PC-3 (cell line): ENCODE data around the gene DPM1.

Source experiments
- CTCF ChIP-seq: fragments of 300-600 bp; sonication (generic); conservative IDR thresholded peaks from 2 replicates; pipeline ENCODE4 v1.5.1; 2017; ENCODE audit warnings: antibody characterized with exemption, low read depth, mild to moderate bottlenecking, low read length
- EZH2 ChIP-seq: fragments of 300-600 bp; sonication (generic); IDR thresholded peaks from one replicate; pipeline ENCODE4 v1.6.1; 2017; ENCODE audit warnings: antibody characterized with exemption, mild to moderate bottlenecking, low read length; ENCODE audit not compliant: unreplicated experiment
- EZH2phosphoT487 ChIP-seq: fragments of 300-600 bp; sonication (generic); IDR thresholded peaks from 2 replicates; pipeline ENCODE4 v1.6.1; 2018; ENCODE audit warnings: mild to moderate bottlenecking, antibody characterized with exemption, low read length, borderline replicate concordance

GRCh38 chr20:51004781-51005180 is 46.4 kb upstream of the DPM1 start:
- TF ChIP-seq CTCF (no peak), EZH2phosphoT487 (no peak), EZH2 (no peak)
